ENCODE data around the gene SMYD3. TPM values are rescaled to one million over a fixed set of nuclear protein-coding genes. Genes with fewer than 3 reads are reported as not detected.

The SMYD3 gene
- total RNA-seq, 1 experiment from 2014 or later = 25.5 TPM

GRCh38 chr1:246534114-246534513 is 27.0 kb upstream of the SMYD3 start:
- Histone ChIP-seq H3K14ac (ENCODE audit: insufficient read depth, low read length) (no peak overlapping the region), H3K18ac (ENCODE audit: insufficient read length, low read depth, low read length) (no peak overlapping the region), H2AFZ (ENCODE audit: low read length) (no peak overlapping the region), H2BK15ac (ENCODE audit: low read depth, low read length) (no peak overlapping the region), H4K5ac (ENCODE audit: insufficient read length, low read depth, low read length) (no peak overlapping the region), H3K4ac (ENCODE audit: low read depth, low read length) (no peak overlapping the region), H3K79me2 (ENCODE audit: insufficient read depth, low read length) (no peaks in the 10 kb centered on the region), H2BK120ac (ENCODE audit: low read depth, low read length, poor library complexity, severe bottlenecking) (no peak overlapping the region), H2BK12ac (ENCODE audit: insufficient read length, low read depth, low read length) (no peak overlapping the region), H3T11ph (ENCODE audit: low read length) (no peak overlapping the region), H3K23ac (ENCODE audit: insufficient read length, low read depth, low read length) (no peak overlapping the region), H3K23me2 (ENCODE audit: insufficient read length, low read depth, low read length, poor library complexity, severe bottlenecking) (no peaks in the 10 kb centered on the region), H2BK20ac (ENCODE audit: low read depth, low read length, poor library complexity, severe bottlenecking) (no peak overlapping the region), H3K4me2 (ENCODE audit: insufficient read depth, insufficient read length, low read length) (no peak overlapping the region), H4K91ac (ENCODE audit: insufficient read length, low read depth, low read length) (no peak overlapping the region), H3K9me3 (ENCODE audit: control insufficient read depth, low read depth, low read length) (peaks cover 8% of the 10 kb centered on the region), H3K9ac (ENCODE audit: extremely low read depth, insufficient read length, low read length) (no peak overlapping the region), H3K27me3 (ENCODE audit: insufficient read depth, low read length) (no peaks in the 10 kb centered on the region), H3K4me1 (ENCODE audit: insufficient read depth, low read length) (no peaks in the 10 kb centered on the region), H3K79me1 (ENCODE audit: insufficient read depth, low read depth, low read length, poor library complexity, severe bottlenecking) (no peaks in the 10 kb centered on the region), H4K20me1 (ENCODE audit: control insufficient read depth, insufficient read depth, insufficient read length) (no peaks in the 10 kb centered on the region), H2BK5ac (ENCODE audit: insufficient read length, low read length) (no peak overlapping the region), H4K8ac (replicated peaks; ENCODE audit: insufficient read length, low read depth, low read length) (no peak overlapping the region), H3K27ac (ENCODE audit: insufficient read length, low read depth, low read length) (no peak overlapping the region), H2AK5ac (ENCODE audit: insufficient read length, low read length) (no peak overlapping the region), H3K56ac (ENCODE audit: insufficient read length, low read depth, low read length) (no peak overlapping the region)
- no peak for DNase-seq
- no CpG with 5 or more reads among the region's 1 CpG for WGBS (ENCODE audit: extremely low coverage, insufficient read length, low lambda C conversion rate)
- TF ChIP-seq CTCF (conservative IDR thresholded peaks at IDR 0.05) = no peak
- H3K27me3 Mint-ChIP-seq (ENCODE audit: low read depth) = peaks cover 5% of the 10 kb centered on the region; the same call in 1 of the 2 replicates
- no peak overlapping the region for H3K27ac Mint-ChIP-seq
- H3K4me3 Mint-ChIP-seq = no peak overlapping the region
- peaks cover 4 to 13% (median 5%) of the 10 kb centered on the region in 3 experiments; a peak in 6 of 7 replicates for H3K36me3 Mint-ChIP-seq (ENCODE audit: insufficient read depth in 1 of 3, low read depth in 3 of 3)
- peaks cover 21 to 28% of the 10 kb centered on the region in 2 experiments for H3K9me3 Mint-ChIP-seq
- H3K4me1 Mint-ChIP-seq = peaks cover 5 to 6% of the 10 kb centered on the region in 2 experiments

Data from H9 (cell line).